Measurements from ENCODE around the gene ADSS2.

ADSS2 gene

GRCh38 chr1:244435562-244436205 lies 16.0 kb downstream of the ADSS2 start:
- H3K9ac ChIP-seq (ENCODE audit: low read depth, low read length) = no peak overlapping the region
- H3K9me3 ChIP-seq (ENCODE audit: insufficient read depth, low read length, severe bottlenecking) = no peaks in the 10 kb centered on the region
- no peak overlapping the region for H3K27ac ChIP-seq (ENCODE audit: low read length)
- H3K4me1 ChIP-seq (ENCODE audit: insufficient read depth, low read length) = no peaks in the 10 kb centered on the region
- peaks cover 32% of the 10 kb centered on the region for H3K79me2 ChIP-seq (ENCODE audit: insufficient read depth, low read length)
- H2AFZ ChIP-seq (ENCODE audit: low read depth, low read length) = no peak overlapping the region
- no peak overlapping the region for H3K4me2 ChIP-seq (ENCODE audit: insufficient read depth, low read length)
- H4K20me1 ChIP-seq (ENCODE audit: insufficient read depth, low read length) = peaks cover 13% of the 10 kb centered on the region; the same call in 1 of the 2 replicates
- H3K27me3 ChIP-seq (ENCODE audit: insufficient read depth, low read length, poor library complexity) = no peaks in the 10 kb centered on the region
- peaks cover 45% of the 10 kb centered on the region for H3K36me3 ChIP-seq (ENCODE audit: insufficient read depth, low read length)
- no peak for DNase-seq
- H3K4me3 ChIP-seq (ENCODE audit: low read depth in 1 of 2, low read length in 2 of 2) = no peak overlapping the region
- no peak for ATAC-seq (ENCODE audit: insufficient read depth, low read depth)
- no peak for TF ChIP-seq CTCF (IDR thresholded peaks at IDR 0.05; ENCODE audit: borderline replicate concordance, extremely low read depth, low read length, poor library complexity, severe bottlenecking)
- TF ChIP-seq EZH2 (IDR thresholded peaks at IDR 0.05; ENCODE audit: borderline replicate concordance, low read depth, low read length, severe bottlenecking) = no peak

GRCh38 chr1:244431166-244431565 lies 20.5 kb downstream of the ADSS2 start:
- H3K27ac ChIP-seq (ENCODE audit: low read length) = no peak overlapping the region
- H2AFZ ChIP-seq (ENCODE audit: low read depth, low read length) = no peak overlapping the region
- H3K4me1 ChIP-seq (ENCODE audit: insufficient read depth, low read length) = no peaks in the 10 kb centered on the region
- no peak for ATAC-seq (ENCODE audit: insufficient read depth, low read depth)
- no peaks in the 10 kb centered on the region for H4K20me1 ChIP-seq (ENCODE audit: insufficient read depth, low read length)
- H3K27me3 ChIP-seq (ENCODE audit: insufficient read depth, low read length, poor library complexity) = no peaks in the 10 kb centered on the region
- H3K36me3 ChIP-seq (ENCODE audit: insufficient read depth, low read length) = peaks cover 47% of the 10 kb centered on the region
- no peak for TF ChIP-seq EZH2 (IDR thresholded peaks at IDR 0.05; ENCODE audit: borderline replicate concordance, low read depth, low read length, severe bottlenecking)
- TF ChIP-seq CTCF (IDR thresholded peaks at IDR 0.05; ENCODE audit: borderline replicate concordance, extremely low read depth, low read length, poor library complexity, severe bottlenecking) = no peak
- no peak overlapping the region for H3K4me3 ChIP-seq (ENCODE audit: low read depth in 1 of 2, low read length in 2 of 2)
- H3K9me3 ChIP-seq (ENCODE audit: insufficient read depth, low read length, severe bottlenecking) = no peaks in the 10 kb centered on the region
- no peak overlapping the region for H3K4me2 ChIP-seq (ENCODE audit: insufficient read depth, low read length)
- no peak for DNase-seq
- no peak overlapping the region for H3K9ac ChIP-seq (ENCODE audit: low read depth, low read length)
- 0 out of 2 replicates have a peak, but pooled peaks cover 2% of the 10 kb centered on the region for H3K79me2 ChIP-seq (ENCODE audit: insufficient read depth, low read length)

- no peak for ATAC-seq (ENCODE audit: insufficient read depth, low read depth)
- no peak overlapping the region for H3K4me2 ChIP-seq (ENCODE audit: insufficient read depth, low read length)
- no peak for DNase-seq
- H3K27me3 ChIP-seq (ENCODE audit: insufficient read depth, low read length, poor library complexity) = no peaks in the 10 kb centered on the region
- H4K20me1 ChIP-seq (ENCODE audit: insufficient read depth, low read length) = no peaks in the 10 kb centered on the region; the same call in 1 of the 2 replicates
- no peak overlapping the region for H3K4me3 ChIP-seq (ENCODE audit: low read depth in 1 of 2, low read length in 2 of 2)
- H2AFZ ChIP-seq (ENCODE audit: low read depth, low read length) = no peak overlapping the region
- H3K4me1 ChIP-seq (ENCODE audit: insufficient read depth, low read length) = no peaks in the 10 kb centered on the region
- peaks cover 41% of the 10 kb centered on the region for H3K36me3 ChIP-seq (ENCODE audit: insufficient read depth, low read length)
- no peak overlapping the region for H3K27ac ChIP-seq (ENCODE audit: low read length)
- H3K9me3 ChIP-seq (ENCODE audit: insufficient read depth, low read length, severe bottlenecking) = no peaks in the 10 kb centered on the region
- H3K9ac ChIP-seq (ENCODE audit: low read depth, low read length) = no peak overlapping the region
- no peaks in the 10 kb centered on the region for H3K79me2 ChIP-seq (ENCODE audit: insufficient read depth, low read length)
- TF ChIP-seq EZH2 (IDR thresholded peaks at IDR 0.05; ENCODE audit: borderline replicate concordance, low read depth, low read length, severe bottlenecking) = no peak
- TF ChIP-seq CTCF (IDR thresholded peaks at IDR 0.05; ENCODE audit: borderline replicate concordance, extremely low read depth, low read length, poor library complexity, severe bottlenecking) = no peak
Measured at GRCh38 chr1:244429818-244430217, 21.9 kb downstream of the ADSS2 start.
